Kidney epithelial cell (primary cell): Measurements from ENCODE around the gene DZANK1. TPM values are rescaled to one million over a fixed set of nuclear protein-coding genes. Genes with fewer than 3 reads are reported as not detected.
"Not testable (repeated sequence)": the region's sequence is repeated elsewhere in the genome, so short reads cannot be mapped to it uniquely, and the experiment has no call there.

Experiments
- DNase-seq: peaks from one replicate; pipeline ENCODE4 v3.0.0-alpha.2; 2010; ENCODE audit warnings: low read depth
- H3K27me3 ChIP-seq: 2 replicates; pipeline ENCODE4 v1.6.0; 2011; ENCODE audit warnings: low read length; ENCODE audit not compliant: control insufficient read depth, insufficient read depth
- H3K36me3 ChIP-seq: 2 replicates; pipeline ENCODE4 v1.5.1; 2011; ENCODE audit warnings: low read length; ENCODE audit not compliant: control insufficient read depth, insufficient read depth
- H3K4me3 ChIP-seq: 2 replicates; pipeline ENCODE4 v1.5.1; 2011; ENCODE audit warnings: low read depth, mild to moderate bottlenecking, control low read depth, low read length
- CTCF ChIP-seq: IDR thresholded peaks from 2 replicates; pipeline ENCODE4 v1.5.1; 2011; ENCODE audit warnings: mild to moderate bottlenecking, moderate library complexity, low read length, control low read depth, inconsistent platforms; ENCODE audit not compliant: insufficient read depth, poor library complexity, severe bottlenecking
- total RNA-seq: library from RNA; depleted of rRNA; stranded (reverse); fragments of >200 nt; gene quantifications from 2 replicates; pipeline ENCODE4 v1.2.3, GENCODE V29; 2015

Gene DZANK1
- total RNA-seq, 1 donor from 2014 or later: 1.4 TPM

DNA sequence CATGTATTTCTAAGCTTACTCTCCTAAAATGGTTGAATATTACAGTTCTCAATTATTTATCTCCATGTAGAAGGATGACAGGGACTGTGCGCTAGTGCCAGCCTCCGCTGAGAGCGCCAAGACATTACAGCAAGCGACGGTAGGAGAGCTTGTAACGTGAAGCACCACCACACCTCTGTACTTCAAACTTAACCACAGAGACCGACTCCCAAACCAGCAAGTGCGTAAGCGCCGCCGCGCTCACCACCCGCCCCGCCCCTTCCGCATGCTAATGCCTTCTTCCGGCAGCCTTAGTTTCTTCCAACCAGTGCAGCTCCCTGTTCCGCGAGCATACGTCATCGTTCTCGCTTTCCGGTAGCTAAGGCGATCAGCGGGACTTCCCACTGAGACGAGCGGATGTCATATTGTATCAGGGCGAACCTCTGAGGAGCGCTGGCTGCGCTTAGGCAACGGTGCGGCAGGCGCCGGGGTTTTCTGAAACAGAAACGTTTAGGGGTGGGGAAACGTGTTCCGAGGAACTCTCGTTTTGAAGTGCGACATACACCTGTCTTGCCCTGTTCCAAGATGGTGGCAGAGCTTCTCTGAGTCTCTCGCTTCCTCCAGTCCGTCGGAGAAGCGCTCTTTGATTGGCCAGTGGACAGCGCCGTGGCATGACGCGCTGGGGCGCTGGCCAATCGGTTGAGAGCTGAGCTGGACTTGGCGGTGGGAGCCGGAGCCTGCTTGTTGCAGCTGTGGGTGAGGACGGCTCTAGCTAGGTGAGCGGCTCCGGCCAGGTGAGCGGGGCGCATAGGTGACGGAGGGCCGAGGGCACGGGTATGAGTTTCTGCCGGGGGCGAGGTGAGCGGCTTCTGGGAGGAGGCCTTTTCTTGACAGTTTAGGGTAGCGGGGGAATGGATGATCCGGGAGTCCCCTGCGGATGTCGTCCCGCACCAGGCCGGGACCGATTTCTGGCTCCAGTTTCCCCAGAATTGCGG, 40.7 kb upstream of the DZANK1 start, which contains the start of gene SEC23B:
Gene SEC23B, plus strand, starts transcription at position 723 of the 974 bp plus-strand sequence. CDS start 2,896 bp downstream, outside the sequence.
- peak; percentile 93 for DNase-seq
- no peak for TF ChIP-seq CTCF
- Histone ChIP-seq H3K36me3 (no peaks in the 10 kb centered on the region), H3K4me3 (peak within 1 kb of the TSS; percentile 86), H3K27me3 (no peaks in the 10 kb centered on the region)

- Histone ChIP-seq H3K4me3 (peak overlapping the region; percentile 86), H3K27me3 (no peaks in the 10 kb centered on the region), H3K36me3 (no peaks in the 10 kb centered on the region)
- TF ChIP-seq CTCF: no peak
- DNase-seq: no peak
Measured at GRCh38 chr20:18506744-18507143, 39.9 kb upstream of the DZANK1 start.

DNA sequence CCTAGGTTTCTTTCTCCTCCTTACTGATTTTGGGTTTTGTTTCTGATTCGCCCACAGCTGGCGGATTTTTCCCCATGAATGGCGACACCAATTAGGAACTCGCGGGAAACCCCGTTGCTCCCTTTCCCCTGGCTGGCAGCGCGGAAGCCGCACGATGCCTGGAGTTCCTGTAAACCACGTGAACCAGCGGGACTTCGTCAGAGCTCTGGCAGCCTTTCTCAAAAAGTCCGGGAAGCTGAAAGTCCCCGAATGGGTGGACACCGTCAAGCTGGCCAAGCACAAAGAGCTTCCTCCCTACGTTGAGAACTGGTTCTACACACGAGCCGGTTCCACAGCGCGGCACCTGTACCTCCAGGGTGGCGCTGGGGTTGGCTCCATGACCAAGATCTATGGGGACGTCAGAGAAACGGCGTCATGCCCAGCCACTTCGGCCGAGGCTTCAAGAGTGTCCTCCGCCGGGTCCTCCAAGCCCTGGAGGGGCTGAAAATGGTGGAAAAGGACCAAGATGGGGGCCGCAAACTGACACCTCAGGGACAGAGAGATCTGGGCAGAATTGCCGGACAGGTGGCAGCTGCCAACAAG, 37.7 kb upstream of the DZANK1 start:
- no peak for DNase-seq
- no peaks in the 10 kb centered on the region for H3K27me3 ChIP-seq
- H3K4me3 ChIP-seq: no peak overlapping the region
- no peaks in the 10 kb centered on the region for H3K36me3 ChIP-seq
- TF ChIP-seq CTCF: no peak

DNA sequence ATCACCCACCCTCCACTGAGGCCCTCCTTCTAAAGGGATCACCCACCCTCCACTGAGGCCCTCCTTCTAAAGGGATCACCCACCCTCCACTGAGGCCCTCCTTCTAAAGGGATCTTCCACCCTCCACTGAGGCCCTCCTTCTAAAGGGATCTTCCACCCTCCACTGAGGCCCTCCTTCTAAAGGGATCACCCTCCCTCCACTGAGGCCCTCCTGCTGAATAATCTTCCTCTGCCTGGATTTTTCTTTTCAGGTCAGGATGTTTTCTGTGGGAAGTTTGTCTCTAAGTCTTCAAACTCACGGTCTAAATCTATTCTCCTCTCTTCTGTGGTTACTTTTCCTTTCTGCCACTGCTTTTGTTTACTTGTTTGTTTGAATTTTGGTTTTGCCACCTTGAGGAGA, 34.8 kb upstream of the DZANK1 start:
- H3K27me3 ChIP-seq, DNase-seq, H3K36me3 ChIP-seq, H3K4me3 ChIP-seq: not testable (repeated sequence)

- TF ChIP-seq CTCF: no peak
- no peak overlapping the region for H3K4me3 ChIP-seq
- H3K27me3 ChIP-seq: no peaks in the 10 kb centered on the region
- DNase-seq: no peak
- H3K36me3 ChIP-seq: no peaks in the 10 kb centered on the region
Measured at GRCh38 chr20:18497603-18498002, 30.8 kb upstream of the DZANK1 start.
